ENCODE data around the gene PISD. TPM values are rescaled to one million over a fixed set of nuclear protein-coding genes. Genes with fewer than 3 reads are reported as not detected.
A peak's percentile ranks its signal among the peaks of the same experiment; 100 is the strongest.

PISD gene
- total and polyA plus RNA-seq, 12 donors: 25.1 to 99.5 (median 64.8) TPM

DNA sequence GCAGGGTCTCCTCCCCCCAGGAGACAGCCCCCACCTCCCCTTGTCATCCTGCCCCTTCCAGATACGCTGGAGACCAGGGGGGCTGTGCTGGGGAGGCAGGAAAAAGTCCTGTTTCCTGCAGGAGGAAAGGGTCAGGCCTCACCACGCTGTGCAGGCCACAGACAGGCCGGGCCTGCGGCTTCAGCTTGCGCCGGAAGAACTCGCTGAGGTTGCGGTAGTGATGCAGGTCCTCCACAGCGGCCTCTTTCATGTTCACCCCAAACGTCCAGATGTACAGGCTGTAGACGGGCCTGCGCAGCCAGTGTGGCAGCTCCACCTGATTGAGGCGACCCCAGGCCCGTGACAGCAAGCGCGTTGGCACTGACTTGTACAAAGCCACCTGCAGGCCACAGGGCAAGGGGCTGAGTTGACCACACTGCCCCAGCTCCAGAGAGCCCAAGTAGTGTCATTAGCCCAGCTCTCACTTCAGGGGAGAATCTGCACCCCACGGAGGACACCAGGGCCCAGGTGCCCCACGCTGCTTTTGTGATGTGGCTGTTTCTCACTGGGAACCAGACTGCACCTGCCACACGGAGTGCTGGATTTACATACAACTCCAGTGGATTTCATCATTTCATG lies 40.4 kb downstream of the PISD start:
- Histone ChIP-seq H3K9me3 (replicated peaks in 1 of 3) (no peaks in the 10 kb centered on the region), H3K36me3 (replicated peaks in 1 of 2) (peaks cover 0 to 60% of the 10 kb centered on the region in 2 donors), H3K27ac (peak overlapping the region in 1 of 5 donors; percentile 29), H3K27me3 (no peaks in the 10 kb centered on the region), H3K4me3 (no peak overlapping the region), H3K4me1 (replicated peaks in 1 of 2) (peaks cover 19 to 31% of the 10 kb centered on the region in 2 donors)
- no peak for TF ChIP-seq CTCF (IDR thresholded peaks at IDR 0.05)
- no peak for TF ChIP-seq POLR2A (IDR thresholded peaks at IDR 0.05)
- DNase-seq: no peak
- WGBS, 4 donors: 82 to 100% (median 90%) methylated on average over 1 to 19 of the region's 19 CpGs
- intact Hi-C loops (cut with DNase I): no loop called here

DNA sequence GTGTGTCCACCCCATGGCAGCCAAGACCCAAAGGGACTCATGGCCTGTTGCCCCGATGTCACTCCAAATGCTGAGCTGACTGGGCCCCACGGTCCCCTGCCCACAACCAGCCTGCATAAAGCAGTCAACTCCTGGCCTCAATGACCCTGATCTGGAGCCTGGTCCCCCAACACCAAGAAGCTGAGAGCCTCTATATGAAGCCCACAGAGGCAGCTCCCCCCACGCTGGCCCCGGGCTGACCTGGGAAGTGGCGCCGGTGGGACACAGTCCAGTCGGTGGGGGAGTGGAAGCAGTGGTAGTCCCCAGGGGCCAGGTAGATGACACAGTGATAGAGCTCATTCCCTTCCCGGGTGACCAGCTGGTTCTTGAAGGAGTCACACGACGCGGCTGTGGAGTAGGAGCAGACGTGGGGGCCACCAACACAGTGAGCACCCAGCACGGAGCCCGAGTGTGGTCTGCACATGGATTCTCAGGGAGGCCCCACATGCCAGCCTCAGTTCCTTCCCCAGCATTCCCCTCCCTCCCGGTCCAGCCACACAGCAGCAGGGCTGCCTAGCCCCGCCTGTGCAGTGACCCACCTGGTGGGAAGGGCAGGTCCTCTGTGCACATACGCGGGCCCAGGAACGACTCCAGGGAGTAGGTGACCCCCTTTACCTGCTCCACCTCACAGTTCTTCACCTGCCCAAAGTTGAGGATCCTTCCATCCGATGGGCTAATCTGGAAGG lies 41.1 kb downstream of the PISD start:
- Histone ChIP-seq H3K9me3 (replicated peaks in 1 of 3) (no peaks in the 10 kb centered on the region), H3K36me3 (replicated peaks in 1 of 2) (peaks cover 0 to 60% of the 10 kb centered on the region in 2 donors), H3K4me1 (replicated peaks in 1 of 2) (peaks cover 12 to 31% of the 10 kb centered on the region in 2 donors), H3K4me3 (no peak overlapping the region), H3K27me3 (no peaks in the 10 kb centered on the region), H3K27ac (peak overlapping the region in 1 of 5 donors; percentile 29)
- intact Hi-C loops (cut with DNase I): no loop called here
- TF ChIP-seq POLR2A (IDR thresholded peaks at IDR 0.05): no peak
- TF ChIP-seq CTCF (IDR thresholded peaks at IDR 0.05): no peak
- 68 to 89% (median 83%) methylated on average over 6 to 20 of the region's 20 CpGs for WGBS, 4 donors
- no peak for DNase-seq

DNA sequence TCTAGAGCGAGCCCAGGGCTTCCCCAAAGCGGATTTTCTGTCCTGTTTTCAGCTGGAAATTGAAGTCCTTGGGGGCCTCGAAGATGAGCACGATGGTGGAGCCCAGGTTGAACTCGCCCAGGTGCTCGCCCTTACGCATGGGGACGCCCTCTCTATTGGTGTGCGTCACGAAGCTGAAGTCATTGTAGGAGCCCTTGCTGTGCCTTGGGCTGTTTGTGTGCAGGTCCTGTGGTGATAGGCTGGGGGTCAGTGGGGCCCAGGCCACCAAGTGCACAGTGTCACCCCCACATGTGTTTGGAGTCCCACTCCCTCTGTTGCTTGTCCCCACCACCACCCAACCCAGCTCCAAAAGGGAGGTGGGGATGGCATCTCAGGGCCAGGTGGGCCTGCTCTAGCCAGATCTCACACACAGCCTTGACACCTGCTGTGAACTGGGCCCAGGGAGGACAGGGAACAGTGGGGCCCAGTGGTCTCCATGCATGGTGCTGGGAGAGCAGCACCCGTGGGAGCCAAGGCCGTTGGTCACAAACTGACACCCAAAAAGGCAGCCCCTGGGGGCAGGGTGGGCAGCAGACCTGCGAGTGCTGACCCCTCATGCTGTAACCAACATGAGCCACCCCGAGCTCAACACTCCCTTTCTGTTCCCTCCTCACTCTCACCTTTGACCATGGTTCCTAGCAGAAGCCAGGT lies 42.3 kb downstream of the PISD start:
- Histone ChIP-seq H3K27me3 (no peaks in the 10 kb centered on the region), H3K4me1 (replicated peaks in 1 of 2) (peaks cover 5 to 29% of the 10 kb centered on the region in 2 donors), H3K4me3 (no peak overlapping the region), H3K27ac (peak overlapping the region in 2 of 5 donors; percentile 12 to 22), H3K9me3 (replicated peaks in 1 of 3) (no peaks in the 10 kb centered on the region), H3K36me3 (replicated peaks in 1 of 2) (peaks cover 0 to 60% of the 10 kb centered on the region in 2 donors)
- intact Hi-C loops (cut with DNase I): no loop called here
- WGBS, 4 donors: 88 to 94% (median 91%) methylated on average over 12 to 14 of the region's 14 CpGs
- no peak for DNase-seq
- no peak for TF ChIP-seq POLR2A (IDR thresholded peaks at IDR 0.05)

GRCh38 chr22:31618471-31619176 lies 43.4 kb downstream of the PISD start:
- no peaks in the 10 kb centered on the region for H3K9me3 ChIP-seq (replicated peaks in 1 of 3)
- H3K27me3 ChIP-seq: no peaks in the 10 kb centered on the region
- peaks cover 0 to 60% of the 10 kb centered on the region in 2 donors for H3K36me3 ChIP-seq (replicated peaks in 1 of 2)
- WGBS, 4 donors: 50 to 71% (median 64%) methylated on average over 5 of the region's 5 CpGs
- no peak overlapping the region for H3K4me3 ChIP-seq
- peak overlapping the region in 1 of 5 donors; percentile 12 for H3K27ac ChIP-seq
- peak in 1 of 7 donors; percentile 66 for DNase-seq
- intact Hi-C loops (cut with DNase I): no loop called here
- TF ChIP-seq CTCF (IDR thresholded peaks at IDR 0.05) (no peak), POLR2A (IDR thresholded peaks at IDR 0.05) (no peak)
- peaks cover 0 to 22% of the 10 kb centered on the region in 2 donors for H3K4me1 ChIP-seq (replicated peaks in 1 of 2)

All from adrenal gland (tissue), 12 donors.